ENCODE results near the gene SAMD14. TPM values are rescaled to one million over a fixed set of nuclear protein-coding genes. Genes with fewer than 3 reads are reported as not detected.

SAMD14 gene
- total RNA-seq, 1 experiment from 2014 or later, result 5.9 TPM

- H3K27me3 Mint-ChIP-seq (ENCODE audit: low read depth), result no peaks in the 10 kb centered on the region
- H3K9me3 Mint-ChIP-seq, result no peaks in the 10 kb centered on the region
- TF ChIP-seq, protein P1, sequence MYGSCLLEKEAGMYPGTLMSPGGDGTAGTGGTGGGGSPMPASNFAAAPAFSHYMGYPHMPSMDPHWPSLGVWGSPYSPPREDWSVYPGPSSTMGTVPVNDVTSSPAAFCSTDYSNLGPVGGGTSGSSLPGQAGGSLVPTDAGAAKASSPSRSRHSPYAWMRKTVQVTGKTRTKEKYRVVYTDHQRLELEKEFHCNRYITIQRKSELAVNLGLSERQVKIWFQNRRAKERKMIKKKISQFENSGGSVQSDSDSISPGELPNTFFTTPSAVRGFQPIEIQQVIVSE (CRISPR knock-in tag; IDR thresholded peaks at IDR 0.05; ENCODE audit: borderline replicate concordance), result no peak
- TF ChIP-seq TCF7 (CRISPR knock-in tag; IDR thresholded peaks at IDR 0.05; ENCODE audit: low read depth) (no peak), ZNF425 (CRISPR knock-in tag; conservative IDR thresholded peaks at IDR 0.05) (no peak), ZBTB21 (CRISPR knock-in tag; IDR thresholded peaks at IDR 0.05; ENCODE audit: borderline replicate concordance) (no peak), EMX1 (CRISPR knock-in tag; IDR thresholded peaks at IDR 0.05) (no peak)
- CTCF ChIA-PET, result interaction anchor here (1.6 kb wide), 1 partner anchor 102 kb away, joined by 4 read pairs; the partner anchor contains the start of gene TMEM92
- DNase-seq (ENCODE audit: low spot score) (no peak), ATAC-seq (no peak)
- no peak overlapping the region for H3K4me3 Mint-ChIP-seq
- H3K36me3 Mint-ChIP-seq, result no peaks in the 10 kb centered on the region
- H3K27ac Mint-ChIP-seq, result no peak overlapping the region; the same call in 1 of the 2 replicates
- POLR2A ChIA-PET, result no interaction called here
- H3K4me1 Mint-ChIP-seq, result peaks cover 13% of the 10 kb centered on the region
Observed at GRCh38 chr17:50171371-50172071, 41.6 kb upstream of the SAMD14 start.

GRCh38 chr17:50170662-50171370 is 40.9 kb upstream of the SAMD14 start:
- TF ChIP-seq ZNF121 (CRISPR knock-in tag; IDR thresholded peaks at IDR 0.05) (0 out of 2 replicates have a peak, but pooled peaks have one; percentile 20), TEAD1 (CRISPR knock-in tag; IDR thresholded peaks at IDR 0.05) (no peak)
- CTCF ChIA-PET, result interaction anchor here (1.8 to 4.1 kb wide), 7 partner anchors 7 to 309 kb away, joined by 5 to 66 read pairs (median 45); partner anchors contain the start of genes COL1A1 and TMEM92
- Mint-ChIP-seq H3K4me3 (no peak overlapping the region), H3K36me3 (no peaks in the 10 kb centered on the region), H3K9me3 (no peaks in the 10 kb centered on the region), H3K4me1 (peaks cover 13% of the 10 kb centered on the region), H3K27ac (no peak overlapping the region; the same call in 1 of the 2 replicates), H3K27me3 (ENCODE audit: low read depth) (no peaks in the 10 kb centered on the region)
- no peak for ATAC-seq
- POLR2A ChIA-PET, result no interaction called here
- DNase-seq (ENCODE audit: low spot score), result no peak

GRCh38 chr17:50169881-50170459 is 40.0 kb upstream of the SAMD14 start:
- no peak overlapping the region for H3K4me3 Mint-ChIP-seq
- H3K9me3 Mint-ChIP-seq, result no peaks in the 10 kb centered on the region
- no peaks in the 10 kb centered on the region for H3K36me3 Mint-ChIP-seq
- DNase-seq (ENCODE audit: low spot score), result no peak
- TF ChIP-seq MYBL2 (CRISPR knock-in tag; IDR thresholded peaks at IDR 0.05) (no peak), SMAD3 (CRISPR knock-in tag; IDR thresholded peaks at IDR 0.05; ENCODE audit: borderline replicate concordance) (no peak), KAT7 (CRISPR knock-in tag; IDR thresholded peaks at IDR 0.05; ENCODE audit: borderline replicate concordance) (no peak), FOXP1 (CRISPR knock-in tag; IDR thresholded peaks at IDR 0.05; ENCODE audit: borderline replicate concordance) (no peak), ZNF138 (CRISPR knock-in tag; conservative IDR thresholded peaks at IDR 0.05) (no peak), OVOL2 (CRISPR knock-in tag; IDR thresholded peaks at IDR 0.05; ENCODE audit: borderline replicate concordance) (no peak), CREB1 (CRISPR knock-in tag; IDR thresholded peaks at IDR 0.05) (no peak), NR1H2 (CRISPR knock-in tag; IDR thresholded peaks at IDR 0.05) (no peak), ZNF425 (CRISPR knock-in tag; conservative IDR thresholded peaks at IDR 0.05) (no peak), ETV6 (CRISPR knock-in tag; IDR thresholded peaks at IDR 0.05) (no peak)
- TF ChIP-seq, protein P2, sequence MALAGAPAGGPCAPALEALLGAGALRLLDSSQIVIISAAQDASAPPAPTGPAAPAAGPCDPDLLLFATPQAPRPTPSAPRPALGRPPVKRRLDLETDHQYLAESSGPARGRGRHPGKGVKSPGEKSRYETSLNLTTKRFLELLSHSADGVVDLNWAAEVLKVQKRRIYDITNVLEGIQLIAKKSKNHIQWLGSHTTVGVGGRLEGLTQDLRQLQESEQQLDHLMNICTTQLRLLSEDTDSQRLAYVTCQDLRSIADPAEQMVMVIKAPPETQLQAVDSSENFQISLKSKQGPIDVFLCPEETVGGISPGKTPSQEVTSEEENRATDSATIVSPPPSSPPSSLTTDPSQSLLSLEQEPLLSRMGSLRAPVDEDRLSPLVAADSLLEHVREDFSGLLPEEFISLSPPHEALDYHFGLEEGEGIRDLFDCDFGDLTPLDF (CRISPR knock-in tag; IDR thresholded peaks at IDR 0.05), result no peak
- TF ChIP-seq, protein P3, sequence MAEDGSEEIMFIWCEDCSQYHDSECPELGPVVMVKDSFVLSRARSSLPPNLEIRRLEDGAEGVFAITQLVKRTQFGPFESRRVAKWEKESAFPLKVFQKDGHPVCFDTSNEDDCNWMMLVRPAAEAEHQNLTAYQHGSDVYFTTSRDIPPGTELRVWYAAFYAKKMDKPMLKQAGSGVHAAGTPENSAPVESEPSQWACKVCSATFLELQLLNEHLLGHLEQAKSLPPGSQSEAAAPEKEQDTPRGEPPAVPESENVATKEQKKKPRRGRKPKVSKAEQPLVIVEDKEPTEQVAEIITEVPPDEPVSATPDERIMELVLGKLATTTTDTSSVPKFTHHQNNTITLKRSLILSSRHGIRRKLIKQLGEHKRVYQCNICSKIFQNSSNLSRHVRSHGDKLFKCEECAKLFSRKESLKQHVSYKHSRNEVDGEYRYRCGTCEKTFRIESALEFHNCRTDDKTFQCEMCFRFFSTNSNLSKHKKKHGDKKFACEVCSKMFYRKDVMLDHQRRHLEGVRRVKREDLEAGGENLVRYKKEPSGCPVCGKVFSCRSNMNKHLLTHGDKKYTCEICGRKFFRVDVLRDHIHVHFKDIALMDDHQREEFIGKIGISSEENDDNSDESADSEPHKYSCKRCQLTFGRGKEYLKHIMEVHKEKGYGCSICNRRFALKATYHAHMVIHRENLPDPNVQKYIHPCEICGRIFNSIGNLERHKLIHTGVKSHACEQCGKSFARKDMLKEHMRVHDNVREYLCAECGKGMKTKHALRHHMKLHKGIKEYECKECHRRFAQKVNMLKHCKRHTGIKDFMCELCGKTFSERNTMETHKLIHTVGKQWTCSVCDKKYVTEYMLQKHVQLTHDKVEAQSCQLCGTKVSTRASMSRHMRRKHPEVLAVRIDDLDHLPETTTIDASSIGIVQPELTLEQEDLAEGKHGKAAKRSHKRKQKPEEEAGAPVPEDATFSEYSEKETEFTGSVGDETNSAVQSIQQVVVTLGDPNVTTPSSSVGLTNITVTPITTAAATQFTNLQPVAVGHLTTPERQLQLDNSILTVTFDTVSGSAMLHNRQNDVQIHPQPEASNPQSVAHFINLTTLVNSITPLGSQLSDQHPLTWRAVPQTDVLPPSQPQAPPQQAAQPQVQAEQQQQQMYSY (CRISPR knock-in tag; IDR thresholded peaks at IDR 0.05), result no peak
- TF ChIP-seq, protein P4, sequence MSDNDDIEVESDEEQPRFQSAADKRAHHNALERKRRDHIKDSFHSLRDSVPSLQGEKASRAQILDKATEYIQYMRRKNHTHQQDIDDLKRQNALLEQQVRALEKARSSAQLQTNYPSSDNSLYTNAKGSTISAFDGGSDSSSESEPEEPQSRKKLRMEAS (CRISPR knock-in tag; IDR thresholded peaks at IDR 0.05), result no peak
- H3K27ac Mint-ChIP-seq, result no peak overlapping the region
- ChIA-PET CTCF (interaction anchor here (0.5 to 4.1 kb wide), 66 partner anchors 8 to 1565 kb away, joined by 3 to 66 read pairs (median 5); partner anchors contain the start of genes COL1A1, EME1, LRRC59 and MRPL27), POLR2A (interaction anchor here (0.9 kb wide), 1 partner anchor 8 kb away, joined by 3 read pairs; no protein-coding TSS in a partner anchor)
- H3K4me1 Mint-ChIP-seq, result peaks cover 13% of the 10 kb centered on the region
- no peaks in the 10 kb centered on the region for H3K27me3 Mint-ChIP-seq (ENCODE audit: low read depth)
- ATAC-seq, result no peak

Data from WTC11 (cell line).